Posterior vena cava (tissue), 2 donors: ENCODE data around the gene EMX2. TPM values are rescaled to one million over a fixed set of nuclear protein-coding genes. Genes with fewer than 3 reads are reported as not detected.

Source experiments
- DNase-seq: peaks from one replicate; pipeline ENCODE4 v3.0.0-alpha.2; 2020; ENCODE audit warnings: low spot score
- intact Hi-C, 2 donors: fragments of 100-400 bp; cut with DNase I; formaldehyde crosslinking; loops; one replicate each; pipeline versions ENCODE4 v1.14.1 to v1.14.2; 2022 to 2023
- total RNA-seq, 2 donors: library from RNA; stranded (reverse); fragmentation: NEBNext Ultra II Directional; extraction: Animal tissue kit (Norgen Biotek cat#: 25700); gene quantifications; one replicate each; pipeline ENCODE4 v1.2.1, GENCODE V29; 2021
- donor health status: DM: yes; HTN: yes; CAD: no.
- donor health status: DM: yes; HTN: yes; CAD: no.

EMX2 gene
- total RNA-seq, 2 donors from 2014 or later, result 2.5 to 3.6 TPM

GRCh38 chr10:117541405-117541908 lies 1.1 kb upstream of the EMX2 start:
- peak; percentile 90 for DNase-seq
- intact Hi-C loops, result no loop called here

GRCh38 chr10:117541909-117542705 lies 439 bp upstream of the EMX2 start:
- intact Hi-C loops, result no loop called here

GRCh38 chr10:117543225-117544003 lies 868 bp downstream of the EMX2 start:
- intact Hi-C loops, result no loop called here
- DNase-seq, result no peak

More at GRCh38 chr10:117541909-117542705, 439 bp upstream of the EMX2 start:
- DNase-seq, result peak; percentile 88

- intact Hi-C loops, result no loop called here
- no peak for DNase-seq
These were observed 1.6 kb downstream of the EMX2 start for GRCh38 chr10:117544004-117544701.

- intact Hi-C loops, result no loop called here
- DNase-seq, result no peak
These were observed 2.2 kb downstream of the EMX2 start for GRCh38 chr10:117544711-117545140.

- DNase-seq, result no peak
- intact Hi-C loops, result no loop called here
These were observed 2.8 kb downstream of the EMX2 start for GRCh38 chr10:117545141-117546019.

- DNase-seq, result no peak
- intact Hi-C loops, result no loop called here
These were observed 3.6 kb downstream of the EMX2 start for GRCh38 chr10:117546020-117546580.

GRCh38 chr10:117546581-117547015 lies 4.1 kb downstream of the EMX2 start:
- intact Hi-C loops, result no loop called here
- DNase-seq, result no peak

GRCh38 chr10:117547016-117547715 lies 4.6 kb downstream of the EMX2 start:
- intact Hi-C loops, result no loop called here
- no peak for DNase-seq

- no peak for DNase-seq
- intact Hi-C loops, result no loop called here
These were observed 5.4 kb downstream of the EMX2 start for GRCh38 chr10:117547716-117548668.

- intact Hi-C loops, result no loop called here
These were observed 6.6 kb downstream of the EMX2 start for GRCh38 chr10:117549100-117549585.

GRCh38 chr10:117550076-117550475 lies 7.5 kb downstream of the EMX2 start:
- no peak for DNase-seq
- intact Hi-C loops, result no loop called here

More at GRCh38 chr10:117549100-117549585, 6.6 kb downstream of the EMX2 start:
- DNase-seq, result no peak

- DNase-seq, result peak; percentile 62
- intact Hi-C loops, result no loop called here
These were observed 8.2 kb downstream of the EMX2 start for GRCh38 chr10:117550599-117551329.

GRCh38 chr10:117551330-117552155 lies 9.0 kb downstream of the EMX2 start:
- DNase-seq, result peak; percentile 73
- intact Hi-C loops, result no loop called here

- intact Hi-C loops, result no loop called here
- peak; percentile 76 for DNase-seq
These were observed 9.6 kb downstream of the EMX2 start for GRCh38 chr10:117552156-117552631.
